HepG2 (cell line): Measurements from ENCODE around the gene IRX3. TPM values are rescaled to one million over a fixed set of nuclear protein-coding genes. Genes with fewer than 3 reads are reported as not detected.
A peak's percentile ranks its signal among the peaks of the same experiment; 100 is the strongest.

ENCODE experiments used
- ATAC-seq: fragments of 200-7000 bp; cut with Tn5 transposase; 3 replicates; pipeline ENCODE4 v1.9.1; 2020; ENCODE audit warnings: mild to moderate bottlenecking, moderate library complexity
- BruUV-seq: library from RNA; stranded (reverse); fragments of 400-500 nt; replicated peaks from 2 replicates; lab custom pipeline; 2021; lab: Mats Ljungman, UMichigan
- CTCF ChIA-PET: fragments of 300-600 bp; formaldehyde crosslinking; extraction: SDS; loops from one replicate; lab custom pipeline; 2021; ENCODE audit warnings: low total read pairs, inconsistent platforms, low intra/inter-chr PET ratio; lab: Yijun Ruan, JAX
- POLR2A ChIA-PET: fragments of 350-600 bp; sonication (Branson Sonifier 250); formaldehyde crosslinking; loops from one replicate; lab custom pipeline; 2020; ENCODE audit warnings: antibody characterized with exemption, inconsistent platforms; lab: Yijun Ruan, JAX
- DNase-seq: peaks from one replicate; pipeline ENCODE4 v3.0.0-alpha.2; 2015; ENCODE audit warnings: low spot score
- FAIRE-seq: peaks from 3 replicates; lab custom pipeline; 2011; peaks lifted over from hg19 to GRCh38; lab: Jason Lieb, UNC
- H2AFZ ChIP-seq: one replicate; pipeline ENCODE4 v1.6.1; 2011; ENCODE audit warnings: low read length, inconsistent platforms
- H3K27ac ChIP-seq: fragments of 300-600 bp; 3 replicates; pipeline ENCODE4 v1.8.0; 2011; ENCODE audit warnings: mixed run types, mild to moderate bottlenecking, mixed read lengths, low read length, inconsistent platforms; ENCODE audit not compliant: insufficient read depth; ENCODE audit errors: extremely low read length
- H3K27me3 ChIP-seq, 2 experiments: fragments of 200-600 bp in 1 of 2; 2 replicates in 1 of 2; 3 replicates in 1 of 2; pipeline versions ENCODE4 v1.6.0 to v1.8.0; 2011; ENCODE audit warnings: low read length in 2 of 2, mild to moderate bottlenecking in 2 of 2, moderate library complexity in 2 of 2, inconsistent platforms in 1 of 2; ENCODE audit not compliant: insufficient read depth in 2 of 2, control insufficient read depth in 1 of 2
- H3K36me3 ChIP-seq, 2 experiments: fragments of 200-600 bp in 1 of 2; replicated peaks in 1 of 2; 2 replicates in 1 of 2; 3 replicates in 1 of 2; pipeline versions ENCODE4 v1.5.1 to v1.8.0; 2011; ENCODE audit warnings: low read length in 2 of 2, inconsistent platforms in 1 of 2; ENCODE audit not compliant: insufficient read depth in 2 of 2, control insufficient read depth in 1 of 2
- H3K4me1 ChIP-seq: 2 replicates; pipeline ENCODE4 v1.5.1; 2012; ENCODE audit warnings: low read length, inconsistent platforms; ENCODE audit not compliant: insufficient read depth
- H3K4me2 ChIP-seq: 2 replicates; pipeline ENCODE4 v1.6.0; 2011; ENCODE audit warnings: low read depth, low read length, inconsistent platforms
- H3K4me3 ChIP-seq, 3 experiments: fragments of 200-600 bp in 1 of 3; sonication (generic), shearing (Covaris generic) in 1 of 3; replicated peaks in 1 of 3; 2 replicates each; pipeline ENCODE4 v1.5.1; 2011 to 2016; ENCODE audit warnings: low read length in 3 of 3, inconsistent platforms in 2 of 3, low read depth in 2 of 3, mild to moderate bottlenecking in 2 of 3, control low read depth in 1 of 3, mixed read lengths in 1 of 3; ENCODE audit not compliant: insufficient read depth in 1 of 3
- H3K79me2 ChIP-seq: one replicate; pipeline ENCODE4 v1.6.1; 2011; ENCODE audit warnings: low read length, inconsistent platforms; ENCODE audit not compliant: insufficient read depth
- H3K9ac ChIP-seq: 2 replicates; pipeline ENCODE4 v1.6.0; 2011; ENCODE audit warnings: mild to moderate bottlenecking, low read depth, low read length, inconsistent platforms; ENCODE audit not compliant: insufficient read depth
- H3K9me3 ChIP-seq: 2 replicates; pipeline ENCODE4 v1.5.1; 2012; ENCODE audit warnings: mild to moderate bottlenecking, low read length
- H4K20me1 ChIP-seq: 2 replicates; pipeline ENCODE4 v1.6.0; 2011; ENCODE audit warnings: inconsistent platforms, mild to moderate bottlenecking, low read length, moderate library complexity; ENCODE audit not compliant: insufficient read depth
- ARID4A ChIP-seq: sonication (generic); formaldehyde crosslinking; IDR thresholded peaks from 2 replicates; pipeline ENCODE4 v1.5.0; 2020; ENCODE audit warnings: mild to moderate bottlenecking, missing genetic modification reagents, borderline replicate concordance
- CTCF ChIP-seq: sonication (generic); formaldehyde crosslinking; IDR thresholded peaks from 2 replicates; pipeline ENCODE4 v1.5.0; 2020; ENCODE audit warnings: mild to moderate bottlenecking, missing genetic modification reagents, moderate library complexity
- FOXK1 ChIP-seq: sonication (generic); formaldehyde crosslinking; IDR thresholded peaks from 2 replicates; pipeline ENCODE4 v1.4.0; 2020; ENCODE audit warnings: low read depth, missing genetic modification reagents, borderline replicate concordance
- FOXO4 ChIP-seq: sonication (generic); formaldehyde crosslinking; conservative IDR thresholded peaks from 2 replicates; pipeline ENCODE4 v1.8.1; 2023; ENCODE audit warnings: missing genetic modification reagents
- NFE2L1 ChIP-seq: sonication (generic); formaldehyde crosslinking; IDR thresholded peaks from 2 replicates; pipeline ENCODE4 v1.4.0; 2020; ENCODE audit warnings: missing genetic modification reagents, mild to moderate bottlenecking, borderline replicate concordance
- NFKB2 ChIP-seq: sonication (generic); formaldehyde crosslinking; IDR thresholded peaks from 2 replicates; pipeline ENCODE4 v1.4.0; 2020; ENCODE audit warnings: missing genetic modification reagents, borderline replicate concordance
- NFYB ChIP-seq: sonication (generic); formaldehyde crosslinking; IDR thresholded peaks from 2 replicates; pipeline ENCODE4 v1.4.0; 2020; ENCODE audit warnings: missing genetic modification reagents
- NFYC ChIP-seq: IDR thresholded peaks from 2 replicates; pipeline ENCODE4 v1.6.1; 2016; ENCODE audit warnings: missing genetic modification reagents, missing compliant biosample characterization
- RAD51 ChIP-seq: fragments of 450-650 bp; IDR thresholded peaks from 2 replicates; pipeline ENCODE4 v1.6.1; 2016; ENCODE audit warnings: borderline replicate concordance
- SMC3 ChIP-seq: IDR thresholded peaks from 2 replicates; pipeline ENCODE4 v1.6.1; 2011; ENCODE audit warnings: low read length, improper control_type of control experiment
- STAG1 ChIP-seq: sonication (generic); formaldehyde crosslinking; IDR thresholded peaks from 2 replicates; pipeline ENCODE4 v1.4.0; 2020; ENCODE audit warnings: missing genetic modification reagents
- TARDBP ChIP-seq: sonication (generic); formaldehyde crosslinking; IDR thresholded peaks from 2 replicates; pipeline ENCODE4 v1.8.0; 2022; ENCODE audit warnings: mild to moderate bottlenecking, missing genetic modification reagents
- TEAD3 ChIP-seq: optimal IDR thresholded peaks from 2 replicates; pipeline ENCODE3; 2016; ENCODE audit warnings: borderline replicate concordance
- THAP11 ChIP-seq: IDR thresholded peaks from 2 replicates; pipeline ENCODE4 v1.6.1; 2016; ENCODE audit warnings: missing biosample characterization, missing genetic modification reagents
- ZNF143 ChIP-seq: sonication (generic); formaldehyde crosslinking; IDR thresholded peaks from 2 replicates; pipeline ENCODE4 v1.4.0; 2020; ENCODE audit warnings: missing genetic modification reagents
- ZNF468 ChIP-seq: sonication (generic); formaldehyde crosslinking; IDR thresholded peaks from 2 replicates; pipeline ENCODE4 v1.8.0; 2022; ENCODE audit warnings: mild to moderate bottlenecking, moderate library complexity, missing genetic modification reagents
- WGBS: methylation state at CpG from one replicate; pipeline ENCODE4 v1.1.6; 2017; ENCODE audit warnings: low lambda C conversion rate; 5-methylcytosine and 5-hydroxymethylcytosine counted together
- in situ Hi-C: cut with HindIII; loops from 2 replicates; pipeline ENCODE4 v1.10.0; 2017; ENCODE audit warnings: low pct_unique_long_range_greater_than_20kb; ENCODE audit not compliant: extremely low pct_ligation_motif_present
- intact Hi-C: fragments of 100-400 bp; cut with micrococcal nuclease; formaldehyde crosslinking; loops from one replicate; pipeline ENCODE4 v1.10.0; 2022; ENCODE audit not compliant: unreplicated experiment
- polyA plus RNA-seq, 8 experiments: library from polyadenylated mRNA; depleted of rRNA in 3 of 8; stranded (reverse) in 7 of 8; unstranded in 1 of 8; fragments of >200 nt; fragmentation: Illumina TruSeq in 4 of 8; extraction: Trizol in 4 of 8; gene quantifications; 2 replicates each; pipeline versions ENCODE4 v1.2.1 to v1.2.3, GENCODE V29; 2011 to 2016; ENCODE audit warnings: low read depth in 4 of 8, missing spikeins in 1 of 8, mixed read lengths in 1 of 8; ENCODE audit not compliant: insufficient read depth in 1 of 8
- total RNA-seq, 5 experiments: library from RNA; depleted of rRNA; stranded (reverse); fragments of >200 nt; fragmentation: Illumina TruSeq; extraction: Trizol; gene quantifications; 2 replicates each; pipeline ENCODE4 v1.2.3, GENCODE V29; 2016; ENCODE audit warnings: low read depth in 1 of 5
- TF ChIP-seq, protein P1 (sequence below): sonication (generic); formaldehyde crosslinking; IDR thresholded peaks from 2 replicates; pipeline ENCODE4 v1.5.0; 2020; ENCODE audit warnings: missing genetic modification reagents

Gene IRX3
- total and polyA plus RNA-seq, 2 of the 13 experiments (the other 11 are each of a cell fraction or from before 2014, with no cell fraction given) = 9.2 to 16.4 TPM

DNA sequence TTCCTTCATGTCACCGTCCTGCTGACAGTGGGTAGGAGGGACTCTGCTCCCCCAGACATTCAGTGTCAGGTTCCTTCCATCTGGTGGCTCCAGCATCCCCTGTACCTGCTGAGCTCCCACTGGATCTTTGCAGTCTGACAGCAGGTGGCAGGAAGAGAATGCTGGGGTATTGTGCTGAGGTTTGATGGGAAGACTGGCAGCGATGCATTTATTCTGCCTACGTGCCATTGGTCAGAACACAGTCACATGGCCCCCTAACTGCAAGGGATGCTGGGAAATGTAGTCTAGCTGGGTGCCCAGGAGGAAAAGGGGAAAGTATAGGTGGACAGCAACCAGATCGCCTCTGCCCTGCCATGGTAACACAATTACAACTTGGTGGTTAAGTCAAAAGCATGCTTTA, 44.4 kb downstream of the IRX3 start:
- no peak overlapping the region for H3K4me3 ChIP-seq
- no peak overlapping the region for H2AFZ ChIP-seq
- H3K27ac ChIP-seq = no peak overlapping the region
- H3K9ac ChIP-seq = no peak overlapping the region
- ATAC-seq = peak; percentile 22
- H3K4me1 ChIP-seq = peaks cover 27% of the 10 kb centered on the region
- no peaks in the 10 kb centered on the region for H3K79me2 ChIP-seq
- FAIRE-seq = no peak
- ChIA-PET CTCF (no interaction called here), POLR2A (interaction anchor here (1.0 kb wide), 1 partner anchor 77 kb away, joined by 4 read pairs; no protein-coding TSS in a partner anchor)
- no TSS peak for BruUV-seq
- no peak overlapping the region for H3K4me2 ChIP-seq
- H3K27me3 ChIP-seq = 0 out of 5 replicates have a peak, but pooled peaks cover 0 to 5% of the 10 kb centered on the region in 2 experiments
- in situ Hi-C loops = no loop called here
- peak; percentile 53 for DNase-seq
- H4K20me1 ChIP-seq = no peaks in the 10 kb centered on the region
- no peaks in the 10 kb centered on the region for H3K36me3 ChIP-seq
- 74% methylated on average over 4 of the region's 4 CpGs for WGBS
- intact Hi-C loops = no loop called here
- 0 out of 2 replicates have a peak, but pooled peaks cover 4% of the 10 kb centered on the region for H3K9me3 ChIP-seq
- TF ChIP-seq SMC3 (peak; percentile 12; the same call in 1 of the 2 replicates), RAD51 (0 out of 2 replicates have a peak, but pooled peaks have one; percentile 20), ZNF468 (CRISPR knock-in tag) (no peak), ARID4A (CRISPR knock-in tag) (0 out of 2 replicates have a peak, but pooled peaks have one; percentile 23), FOXO4 (CRISPR knock-in tag) (no peak), NFYC (peak; percentile 86), FOXK1 (no peak), NFKB2 (CRISPR knock-in tag) (no peak), STAG1 (CRISPR knock-in tag) (peak; percentile 25; the same call in 1 of the 2 replicates), NFYB (CRISPR knock-in tag) (peak; percentile 79), CTCF (CRISPR knock-in tag) (peak; percentile 39), THAP11 (CRISPR knock-in tag) (peak; percentile 98), ZNF143 (CRISPR knock-in tag) (peak; percentile 92), TEAD3 (peak; percentile 11), TARDBP (0 out of 2 replicates have a peak, but pooled peaks have one; percentile 46), NFE2L1 (CRISPR knock-in tag) (no peak)
- TF ChIP-seq, protein P1, sequence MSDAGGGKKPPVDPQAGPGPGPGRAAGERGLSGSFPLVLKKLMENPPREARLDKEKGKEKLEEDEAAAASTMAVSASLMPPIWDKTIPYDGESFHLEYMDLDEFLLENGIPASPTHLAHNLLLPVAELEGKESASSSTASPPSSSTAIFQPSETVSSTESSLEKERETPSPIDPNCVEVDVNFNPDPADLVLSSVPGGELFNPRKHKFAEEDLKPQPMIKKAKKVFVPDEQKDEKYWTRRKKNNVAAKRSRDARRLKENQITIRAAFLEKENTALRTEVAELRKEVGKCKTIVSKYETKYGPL (CRISPR knock-in tag) = no peak
